GM21423 (cell line): ENCODE measurements around the gene AP3D1.

Experiments used
- ATAC-seq: cut with Tn5 transposase; IDR thresholded peaks from one replicate; pipeline ENCODE4 v1.9.1; 2021; ENCODE audit warnings: mild to moderate bottlenecking, moderate library complexity; ENCODE audit not compliant: unreplicated experiment

Gene AP3D1

GRCh38 chr19:2113439-2114211 is 37.7 kb downstream of the AP3D1 start:
- ATAC-seq, result no peak

GRCh38 chr19:2112516-2113320 is 38.6 kb downstream of the AP3D1 start:
- no peak for ATAC-seq

- ATAC-seq, result no peak
Measured at GRCh38 chr19:2111886-2112285, 39.5 kb downstream of the AP3D1 start.

- ATAC-seq, result no peak
Measured at GRCh38 chr19:2111425-2111824, 39.9 kb downstream of the AP3D1 start.

GRCh38 chr19:2110822-2111221 is 40.5 kb downstream of the AP3D1 start:
- no peak for ATAC-seq

- ATAC-seq, result no peak
Measured at GRCh38 chr19:2109046-2109864, 42.1 kb downstream of the AP3D1 start.

GRCh38 chr19:2108251-2109016 is 42.9 kb downstream of the AP3D1 start:
- ATAC-seq, result no peak

GRCh38 chr19:2103045-2103707 is 48.2 kb downstream of the AP3D1 start:
- no peak for ATAC-seq

GRCh38 chr19:2101417-2102335 is 49.7 kb downstream of the AP3D1 start:
- no peak for ATAC-seq

GRCh38 chr19:2100719-2101061 is 50.7 kb downstream of the AP3D1 start:
- no peak for ATAC-seq

GRCh38 chr19:2099937-2100718 is 51.2 kb downstream of the AP3D1 start:
- ATAC-seq, result no peak

- ATAC-seq, result no peak
Measured at GRCh38 chr19:2099054-2099501, 52.3 kb downstream of the AP3D1 start.

GRCh38 chr19:2097886-2098327 is 53.5 kb downstream of the AP3D1 start:
- ATAC-seq, result no peak

GRCh38 chr19:2097203-2097885 is 54.0 kb downstream of the AP3D1 start:
- ATAC-seq, result peak; percentile 1

GRCh38 chr19:2096480-2097202 is 54.7 kb downstream of the AP3D1 start, which contains the start of gene IZUMO4:
Gene IZUMO4 (plus strand): TSS chr19:2096915. CDS start chr19:2096946, 31 bp downstream.
- ATAC-seq, result peak; percentile 59

GRCh38 chr19:2096034-2096479 is 55.3 kb downstream of the AP3D1 start, which contains the start of gene MOB3A:
Gene MOB3A (minus strand): TSS chr19:2096326. CDS start chr19:2078560, 17,766 bp downstream.
- peak; percentile 36 for ATAC-seq
